Kidney capillary endothelial cell (primary cell): ENCODE measurements around the gene DLGAP4.
A peak's percentile ranks its signal among the peaks of the same experiment; 100 is the strongest.

Experiments used
- DNase-seq: peaks from one replicate; pipeline ENCODE4 v3.0.0-alpha.2; 2018; ENCODE audit warnings: low spot score

Gene DLGAP4

DNA sequence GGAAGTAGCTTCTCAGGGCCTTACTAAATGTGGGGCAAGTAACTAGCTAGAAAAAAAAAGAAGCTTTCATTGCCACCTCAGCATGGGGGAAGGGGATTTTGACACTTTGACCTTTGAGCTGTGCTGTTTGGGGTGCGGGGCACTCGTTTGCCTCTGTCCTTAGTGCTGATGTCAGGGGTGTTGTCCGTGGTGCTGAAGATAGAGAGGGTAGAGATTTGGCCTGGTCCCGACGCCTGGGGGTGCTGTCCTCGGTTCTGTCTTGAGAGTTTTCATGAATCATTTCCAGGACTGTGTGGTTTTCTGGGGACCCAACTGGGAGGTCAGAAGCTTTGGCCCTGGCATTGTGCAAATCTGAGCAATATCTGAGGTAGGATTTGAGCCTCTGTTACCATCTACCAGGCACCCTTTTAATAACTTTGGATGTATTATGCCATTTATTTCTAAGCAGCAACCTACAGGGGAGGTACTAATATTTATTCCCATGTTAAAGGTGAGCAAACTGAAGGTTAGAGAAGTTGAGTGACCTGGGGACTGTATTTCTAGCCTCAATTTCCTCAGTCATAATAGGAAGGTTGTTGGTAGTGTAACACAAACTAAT lies 78.0 kb downstream of the DLGAP4 start:
- peak; percentile 42 for DNase-seq

GRCh38 chr20:36385503-36385902 lies 79.4 kb downstream of the DLGAP4 start:
- no peak for DNase-seq

DNA sequence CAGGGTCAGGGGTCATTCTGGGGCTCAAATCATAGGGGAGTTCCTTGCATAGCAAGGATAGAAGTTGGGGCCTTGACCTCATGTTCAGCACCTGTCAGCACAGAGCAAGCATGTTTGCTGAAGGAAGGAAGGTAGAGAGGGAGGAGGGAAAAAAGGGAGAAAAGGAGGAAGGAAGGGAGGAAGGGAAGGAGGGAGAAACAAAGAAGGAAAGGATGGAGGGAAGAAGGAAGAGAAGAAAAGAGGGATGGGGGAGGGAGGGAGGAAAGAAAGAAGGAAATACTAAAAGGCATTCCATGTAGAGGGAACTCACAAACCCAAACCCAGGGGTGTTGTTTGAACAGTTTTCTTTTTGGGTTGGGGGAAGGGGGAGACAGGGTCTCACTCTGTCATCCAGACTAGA lies 80.1 kb downstream of the DLGAP4 start:
- no peak for DNase-seq

- DNase-seq = no peak
Measured at GRCh38 chr20:36390269-36390668, 84.1 kb downstream of the DLGAP4 start.

GRCh38 chr20:36390719-36391415 lies 84.7 kb downstream of the DLGAP4 start:
- no peak for DNase-seq

DNA sequence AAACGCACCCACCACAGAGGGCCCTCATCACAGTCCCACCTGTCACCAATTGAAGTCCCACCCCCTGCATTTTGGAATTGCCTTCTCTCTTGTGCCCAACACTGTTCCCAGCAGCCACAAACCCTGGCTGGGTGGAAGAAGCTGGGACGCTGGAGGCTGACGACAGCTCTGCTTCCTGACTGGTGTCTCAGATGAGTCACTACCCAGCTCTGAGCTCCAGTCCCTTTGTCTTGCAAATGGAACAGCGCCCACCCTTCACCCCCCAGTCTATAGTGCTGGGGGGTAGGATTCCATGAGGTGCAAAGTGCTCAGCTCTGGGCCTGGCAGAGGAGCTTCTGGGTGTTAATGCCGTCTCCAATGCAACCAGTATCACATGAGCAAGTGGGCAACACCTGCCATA lies 85.3 kb downstream of the DLGAP4 start:
- peak; percentile 50 for DNase-seq

GRCh38 chr20:36391955-36392354 lies 85.8 kb downstream of the DLGAP4 start:
- no peak for DNase-seq

- no peak for DNase-seq
Measured at GRCh38 chr20:36392989-36393388, 86.8 kb downstream of the DLGAP4 start.

- no peak for DNase-seq
Measured at GRCh38 chr20:36394340-36394965, 88.3 kb downstream of the DLGAP4 start.

DNA sequence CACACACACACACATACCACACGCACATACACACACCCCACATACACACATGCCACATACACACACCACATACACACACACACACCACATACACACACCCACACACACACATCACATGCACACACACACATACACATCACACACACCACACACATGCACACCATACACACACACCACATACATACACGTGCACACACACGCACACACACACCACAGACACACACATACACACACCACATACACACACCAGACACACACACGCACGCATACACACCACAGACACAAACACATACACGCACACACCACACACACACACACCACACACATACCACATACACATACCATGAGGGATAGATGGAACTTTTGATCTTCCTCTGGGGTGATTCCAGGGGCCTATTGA lies 90.2 kb downstream of the DLGAP4 start:
- no peak for DNase-seq

DNA sequence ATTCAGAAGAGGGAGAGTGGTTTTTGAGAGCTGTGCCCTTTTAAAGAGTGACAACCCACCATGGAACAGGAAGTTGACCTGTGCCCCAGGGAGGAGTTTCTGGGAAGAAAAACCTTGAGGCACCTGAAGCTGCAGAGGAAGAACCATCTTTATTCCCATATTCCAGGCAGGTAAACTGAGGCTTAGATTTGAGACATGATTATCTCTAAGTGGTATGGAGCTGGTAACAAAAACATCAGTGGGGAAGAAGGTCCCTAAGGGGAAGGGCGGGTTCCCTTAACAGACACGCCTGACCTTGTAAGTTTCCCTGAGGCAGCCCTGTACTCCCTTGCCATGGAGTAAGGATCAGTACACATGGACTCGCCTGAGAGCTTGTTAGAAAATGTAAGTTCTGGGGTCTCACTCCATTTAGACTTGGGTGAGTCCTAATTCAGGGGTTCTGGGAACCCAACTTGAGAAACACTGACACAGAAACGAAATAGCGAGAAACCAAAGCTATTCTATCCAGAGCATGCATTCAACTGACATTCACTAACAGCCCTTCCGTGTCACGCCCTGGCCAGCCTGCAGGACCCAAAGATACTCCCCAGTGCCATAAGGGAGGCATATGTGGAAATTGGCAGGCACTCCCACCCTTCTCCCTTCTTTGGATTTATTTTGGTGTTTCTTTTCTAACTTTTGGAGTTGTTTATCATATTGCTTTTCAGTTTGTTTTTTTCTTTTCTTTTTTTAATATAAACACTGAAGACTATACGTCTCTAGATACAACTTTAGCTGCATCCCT lies 90.9 kb downstream of the DLGAP4 start:
- no peak for DNase-seq

DNA sequence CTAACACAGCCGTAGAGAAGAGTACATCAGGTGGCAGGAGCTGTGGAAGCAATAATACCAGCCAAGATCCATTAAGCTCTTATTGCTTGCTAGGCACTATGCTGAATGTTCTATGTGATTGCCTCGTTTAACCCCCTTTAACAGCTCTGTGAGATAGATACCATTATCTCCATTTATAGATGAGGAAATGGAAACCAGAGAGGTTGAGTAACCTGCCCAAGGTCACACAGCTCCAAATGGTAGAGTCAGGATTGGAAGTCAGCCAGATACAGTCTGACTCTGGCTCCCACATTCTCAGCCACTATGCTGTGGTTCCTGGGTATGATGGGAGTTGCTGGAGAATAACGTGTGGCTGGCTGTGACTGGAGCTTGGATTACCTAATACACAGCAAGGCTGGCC lies 92.4 kb downstream of the DLGAP4 start:
- DNase-seq = no peak

DNA sequence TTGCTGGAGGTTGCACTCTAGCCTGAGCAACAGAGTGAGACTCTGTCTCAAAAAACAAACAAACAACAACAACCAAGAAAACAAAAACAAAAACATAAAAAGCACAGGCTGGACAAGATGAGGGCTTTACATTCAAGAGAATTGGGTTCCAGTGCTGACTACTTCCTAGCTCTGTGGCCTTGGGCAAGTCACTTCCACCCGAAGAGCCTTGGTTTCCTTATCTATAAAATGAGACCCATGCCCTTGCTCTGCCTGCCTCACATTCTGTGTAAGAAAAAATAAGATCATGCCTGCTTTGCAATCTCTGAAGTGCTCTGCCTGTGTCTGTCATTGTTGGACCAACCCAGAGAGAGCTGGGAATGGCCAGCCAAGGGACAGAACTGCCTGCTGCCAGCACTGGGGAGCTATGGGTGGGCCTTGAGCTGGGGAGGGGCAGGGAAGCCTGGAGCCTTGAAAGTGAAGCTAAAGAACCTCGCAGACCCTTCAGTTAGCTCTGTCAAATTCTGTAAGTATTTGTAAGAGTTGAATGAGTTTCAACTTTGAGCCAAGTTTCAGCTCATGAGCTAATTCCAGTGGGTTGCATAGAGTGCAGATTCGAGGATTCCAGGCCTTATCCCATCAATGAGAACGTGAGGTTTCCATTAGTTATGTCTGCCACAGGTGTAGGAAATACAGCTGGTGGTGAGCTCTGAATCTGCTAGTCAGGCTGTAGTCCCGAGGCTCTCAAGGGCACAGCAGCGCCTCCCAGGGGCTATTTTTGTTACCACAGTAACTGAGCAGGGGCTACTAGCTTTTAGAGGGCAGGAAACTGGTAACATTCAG lies 93.2 kb downstream of the DLGAP4 start:
- peak; percentile 71 for DNase-seq

DNA sequence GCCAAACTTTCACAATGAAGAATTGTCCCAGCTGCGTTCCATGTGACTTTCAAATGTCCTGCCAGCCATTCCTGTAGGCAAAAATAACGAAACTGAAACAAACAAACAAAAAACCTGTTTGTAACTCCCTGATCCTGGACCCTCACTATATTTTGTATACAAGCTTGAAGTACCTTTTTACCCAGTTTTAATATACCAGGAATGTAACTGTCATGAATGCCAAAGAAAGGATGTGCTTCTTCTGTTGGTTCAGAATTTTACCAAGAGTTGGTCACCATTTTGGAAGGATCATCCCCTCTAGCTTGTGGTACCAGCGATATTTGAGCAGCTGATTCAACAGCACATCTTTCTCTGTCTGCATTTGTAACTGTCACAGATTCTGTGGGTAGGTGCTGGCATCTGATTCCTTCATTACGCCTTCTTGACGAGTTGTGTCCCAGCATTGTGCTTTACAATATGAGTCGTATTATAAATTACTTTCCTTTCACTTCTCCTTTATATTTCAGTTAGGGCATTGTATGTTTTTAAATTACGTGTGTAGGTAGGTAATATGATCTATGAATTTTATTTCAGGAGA lies 93.9 kb downstream of the DLGAP4 start:
- DNase-seq = no peak

DNA sequence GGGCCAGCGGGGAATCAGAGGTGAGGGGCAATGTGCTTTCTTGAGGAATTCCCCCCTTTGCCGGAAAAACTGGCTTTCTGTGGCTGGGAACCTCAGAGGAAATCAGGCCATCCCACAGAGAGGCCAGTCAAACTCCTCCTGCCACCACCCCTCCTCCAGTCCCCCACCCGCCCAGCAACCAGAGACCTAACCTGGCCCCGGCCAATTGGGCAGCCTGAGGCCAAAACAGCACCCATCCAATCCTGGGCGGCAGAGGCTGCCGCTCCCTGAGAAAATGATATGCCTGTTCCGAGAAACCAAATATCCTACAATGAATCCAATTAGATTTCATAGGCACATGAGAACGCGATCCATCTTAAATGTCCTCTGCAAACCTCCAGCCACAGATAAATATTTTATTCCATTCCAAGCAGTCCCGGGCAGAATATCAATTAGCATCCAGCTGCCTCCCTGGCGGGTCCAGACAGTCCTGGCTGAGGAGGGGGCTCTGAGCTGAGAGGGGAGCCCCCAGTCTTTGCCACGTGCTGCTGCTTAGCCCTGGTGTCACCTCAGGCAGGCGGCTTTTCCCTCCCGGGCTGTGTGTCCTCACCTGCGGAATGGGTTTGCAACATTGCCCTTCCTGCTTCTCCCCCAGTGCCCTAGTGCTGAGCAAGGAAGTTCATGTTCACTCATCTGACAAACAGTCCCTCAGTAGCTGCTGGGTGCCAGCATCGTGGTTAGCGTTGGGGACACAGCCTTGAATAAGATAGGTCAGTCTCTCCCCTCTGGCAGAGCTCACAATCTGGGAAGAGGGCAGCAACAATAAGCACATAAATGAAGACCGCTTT lies 95.0 kb downstream of the DLGAP4 start:
- DNase-seq = no peak

DNA sequence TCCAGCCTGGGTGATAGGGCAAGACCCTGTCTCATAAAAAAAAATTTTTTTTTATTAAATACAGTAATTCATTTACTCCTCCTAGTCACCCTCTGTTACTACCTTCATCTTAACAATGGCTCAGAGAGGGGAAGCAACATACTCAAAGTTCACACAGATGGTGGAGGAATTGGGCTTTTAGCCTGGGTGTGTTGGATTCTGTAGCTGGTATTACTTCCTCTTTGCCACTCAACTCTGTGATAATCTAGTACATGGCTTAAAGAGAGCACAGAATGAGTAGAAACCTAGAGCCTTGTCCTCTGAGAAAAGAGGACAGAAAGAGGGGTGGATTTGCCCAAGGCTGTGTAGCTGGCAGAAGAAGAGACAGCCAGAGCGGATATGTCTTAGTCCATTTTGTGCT lies 96.6 kb downstream of the DLGAP4 start:
- no peak for DNase-seq

DNA sequence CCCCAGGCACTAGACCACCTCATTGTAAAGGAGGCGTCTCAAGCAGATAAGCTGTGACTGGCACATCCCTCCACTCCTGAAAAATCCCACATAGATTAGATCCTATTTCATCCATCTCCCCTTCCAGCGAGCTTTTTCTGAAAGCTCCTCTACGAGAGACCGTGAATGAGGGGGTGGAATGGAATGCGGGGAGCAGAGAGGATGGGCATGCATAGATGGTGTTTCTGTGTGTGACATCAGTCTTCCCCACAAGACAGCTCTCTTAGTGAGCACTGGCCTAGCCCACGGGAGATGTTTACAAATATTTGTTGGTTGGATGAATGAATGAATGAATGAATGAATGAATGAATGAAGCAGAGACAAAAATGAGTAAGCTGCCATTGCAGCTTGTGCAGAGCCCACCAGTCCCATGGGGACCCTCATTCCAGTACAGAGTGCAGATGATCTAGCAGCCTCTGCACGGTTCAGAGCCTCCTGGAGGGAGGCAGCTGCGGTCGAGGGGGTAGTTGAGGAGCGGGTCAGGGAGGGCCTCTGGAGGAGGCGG lies 98.4 kb downstream of the DLGAP4 start:
- DNase-seq = no peak

GRCh38 chr20:36405255-36405654 lies 99.1 kb downstream of the DLGAP4 start:
- DNase-seq = no peak

- DNase-seq = peak; percentile 30
Measured at GRCh38 chr20:36407199-36407733, 101.1 kb downstream of the DLGAP4 start.

GRCh38 chr20:36408219-36408618 lies 102.1 kb downstream of the DLGAP4 start:
- DNase-seq = peak; percentile 88
